Stimulated activated CD8-positive, alpha-beta memory T cell treated with anti-CD3 and anti-CD28 coated beads, Interleukin-7, amount 100 ng/mL, for 4 hours (primary cell): ENCODE data around the gene AOC2.

Experiments
- DNase-seq, 2 donors: peaks; one replicate each; pipeline ENCODE4 v3.0.0-alpha.2; 2020; ENCODE audit warnings: low read depth in 2 of 2

AOC2 gene

DNA sequence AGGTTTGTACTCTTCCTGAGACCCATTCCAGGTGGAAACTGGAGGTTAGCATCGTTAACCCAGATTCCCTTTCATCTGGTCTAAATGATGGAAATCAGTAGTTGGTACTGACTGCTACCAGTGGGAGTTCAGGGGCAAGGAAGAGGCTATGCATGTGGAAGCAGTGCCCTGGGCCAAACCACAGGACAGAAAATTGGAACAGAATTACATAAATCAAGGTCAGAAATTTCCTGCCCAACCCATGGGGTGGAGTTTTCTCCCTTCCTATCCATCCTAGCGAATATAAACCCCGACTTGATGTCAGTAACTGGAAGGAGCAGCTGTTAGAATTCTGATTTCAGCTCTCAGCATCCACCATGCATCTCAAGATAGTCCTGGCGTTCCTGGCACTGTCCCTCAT is at the start of gene AOC2:
TSS of gene AOC2 (plus strand) at position 310 of the 400 bp plus-strand sequence. CDS start at position 357, 47 bp downstream.
- DNase-seq: no peak

GRCh38 chr17:42795061-42795460 is 49.3 kb upstream of the AOC2 start:
- DNase-seq: no peak

DNA sequence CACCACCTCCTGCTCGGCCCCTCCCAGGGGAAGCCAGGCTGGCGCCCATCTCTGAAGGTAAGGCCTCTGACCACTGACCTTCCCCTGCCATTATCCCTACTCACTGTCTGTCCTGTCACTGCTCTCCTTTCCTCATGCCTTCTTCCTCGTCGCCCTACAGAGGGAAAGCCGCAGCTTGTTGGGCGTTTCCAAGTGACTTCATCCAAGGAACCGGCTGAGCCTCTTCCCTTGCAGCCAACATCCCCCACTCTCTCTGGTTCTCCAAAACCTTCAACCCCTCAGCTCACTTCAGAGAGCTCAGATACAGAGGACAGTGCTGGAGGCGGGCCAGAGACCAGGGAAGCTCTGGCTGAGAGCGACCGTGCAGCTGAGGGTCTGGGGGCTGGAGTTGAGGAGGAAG is 48.9 kb upstream of the AOC2 start:
- no peak for DNase-seq

DNA sequence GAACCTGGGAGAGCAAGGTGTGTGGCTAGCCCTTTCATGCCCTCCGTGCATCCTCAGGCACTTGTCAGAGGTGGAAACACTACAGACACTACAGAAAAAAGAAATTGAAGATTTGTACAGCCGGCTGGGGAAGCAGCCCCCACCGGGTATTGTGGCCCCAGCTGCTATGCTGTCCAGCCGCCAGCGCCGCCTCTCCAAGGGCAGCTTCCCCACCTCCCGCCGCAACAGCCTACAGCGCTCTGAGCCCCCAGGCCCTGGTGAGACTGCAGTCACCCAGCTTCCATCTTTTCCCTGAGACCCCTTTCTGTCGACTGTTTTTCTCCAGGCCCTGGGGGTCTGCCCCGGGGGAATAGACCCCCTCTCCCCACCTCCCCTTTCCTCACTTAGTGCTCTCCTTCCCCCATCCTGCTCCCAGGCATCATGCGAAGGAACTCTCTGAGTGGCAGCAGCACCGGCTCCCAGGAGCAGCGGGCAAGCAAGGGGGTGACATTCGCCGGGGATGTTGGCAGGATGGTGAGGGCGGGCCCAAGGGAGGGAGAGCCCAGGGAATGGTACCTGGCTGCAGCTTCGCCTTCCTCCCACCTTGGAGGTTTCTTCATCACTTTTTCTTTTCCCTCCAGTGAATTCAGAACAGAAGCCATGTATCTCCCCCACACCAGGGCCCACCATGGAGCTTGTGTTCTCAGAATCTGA is 48.2 kb upstream of the AOC2 start:
- no peak for DNase-seq

DNA sequence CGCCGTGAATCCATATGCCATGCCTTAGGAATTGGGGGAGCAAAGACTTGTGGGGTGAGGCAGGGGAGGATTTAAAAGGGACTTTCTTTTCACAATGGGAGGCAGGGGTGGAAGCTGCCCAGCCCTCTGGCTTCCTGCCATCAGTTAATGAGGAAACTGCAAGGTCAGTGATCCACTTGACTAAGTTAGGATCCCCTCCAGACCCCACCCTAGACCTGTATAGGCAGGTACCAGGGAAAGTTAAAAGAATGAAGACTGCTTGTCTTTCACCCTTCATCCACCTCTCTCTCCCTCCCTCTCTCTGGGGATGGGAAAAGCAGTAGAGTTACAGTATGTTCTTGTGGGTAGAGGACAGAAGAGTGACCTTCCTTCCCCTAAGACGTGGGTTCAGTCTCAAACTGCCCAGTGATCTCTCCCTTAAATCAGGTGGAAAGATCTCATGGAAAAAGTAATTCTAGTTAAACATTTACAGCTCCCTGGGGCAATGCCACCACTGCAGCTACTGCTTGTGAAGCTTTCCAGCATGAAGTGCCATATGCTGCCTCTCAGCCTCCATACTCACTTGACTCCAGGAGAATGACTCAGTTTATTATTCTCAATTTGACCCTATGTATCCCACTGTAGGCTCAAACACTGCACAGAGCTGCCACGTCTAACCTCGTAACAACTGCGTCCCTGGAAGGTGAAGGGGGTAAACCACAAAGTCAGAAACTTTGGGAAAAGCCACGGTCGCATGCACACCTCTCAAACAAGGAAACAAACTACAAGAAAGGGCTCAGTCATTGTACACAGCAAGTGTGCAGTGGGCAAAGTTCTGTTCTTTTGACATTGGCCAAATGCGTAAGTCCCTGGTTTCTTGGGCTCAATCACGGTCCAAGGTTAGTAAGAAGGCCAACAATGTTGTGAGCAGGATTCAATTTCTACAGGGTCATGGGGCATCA is 47.0 kb upstream of the AOC2 start:
- DNase-seq: no peak

DNA sequence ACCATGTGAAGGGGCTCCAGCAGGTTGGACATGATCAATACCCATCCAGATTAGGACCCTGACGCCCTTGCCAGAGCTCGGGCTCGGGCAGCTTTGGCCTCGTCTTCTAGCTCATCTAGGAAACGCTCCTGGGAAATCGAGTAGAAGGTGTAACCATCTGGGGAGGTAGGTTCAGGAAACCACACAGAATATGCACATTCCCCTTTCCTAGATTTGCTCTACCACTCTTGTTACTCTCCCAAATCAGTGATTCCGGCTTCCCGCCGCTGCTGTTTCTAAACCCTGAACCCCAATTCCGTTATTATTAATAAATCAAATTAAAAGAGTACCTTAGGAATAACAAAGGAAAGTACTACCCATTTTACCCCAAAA is 46.4 kb upstream of the AOC2 start:
- DNase-seq: no peak

DNA sequence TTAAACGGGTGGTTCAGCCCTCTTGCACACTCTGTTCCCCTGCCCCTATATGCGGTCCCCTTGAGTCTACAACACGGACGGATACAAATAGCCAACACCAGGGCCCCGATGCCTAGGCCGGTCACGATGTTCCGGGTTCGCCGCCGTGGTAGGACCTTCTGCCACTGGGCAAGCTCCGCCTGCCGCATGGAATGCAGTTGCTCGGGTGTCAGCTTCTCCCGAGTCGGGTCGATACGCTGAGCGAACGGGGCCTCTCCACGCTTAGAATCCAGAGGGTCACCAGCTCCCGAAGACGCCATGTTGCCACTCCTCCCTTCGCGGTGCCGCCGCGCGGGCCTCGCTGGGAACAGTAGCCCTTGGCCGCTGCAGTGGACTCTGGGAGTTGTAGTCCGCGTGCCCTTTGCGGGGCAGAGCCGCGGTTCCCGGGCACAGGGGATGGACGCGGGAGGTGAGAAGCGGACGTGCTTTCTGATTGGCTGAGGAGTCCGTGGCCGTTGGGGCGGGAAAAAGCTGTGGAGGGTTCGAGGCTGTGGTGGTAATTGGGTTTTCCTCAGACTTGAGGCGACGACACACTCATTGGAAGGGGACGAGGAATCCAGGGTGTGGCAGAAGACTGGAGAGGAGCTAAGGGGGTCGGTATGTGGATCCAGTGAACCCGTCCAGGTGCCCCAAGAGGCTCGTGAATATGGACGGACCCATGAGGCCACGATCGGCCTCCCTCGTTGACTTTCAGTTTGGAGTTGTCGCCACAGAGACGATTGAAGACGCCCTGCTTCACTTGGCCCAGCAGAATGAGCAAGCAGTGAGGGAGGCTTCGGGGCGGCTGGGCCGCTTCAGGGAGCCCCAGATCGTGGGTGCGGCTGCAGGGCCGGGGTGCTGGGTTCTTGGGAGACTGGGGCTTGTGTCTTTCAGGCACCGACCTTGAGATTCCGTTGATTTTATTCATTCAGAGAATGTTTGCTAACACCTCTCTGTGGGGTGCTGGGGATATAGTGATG is 45.7 kb upstream of the AOC2 start, which contains the start of the genes CNTD1 and COA3:
TSS of gene CNTD1 (plus strand) at position 479 of the 998 bp plus-strand sequence. CDS start at position 686, 207 bp downstream.
TSS of gene COA3 (minus strand) at position 322 of the 998 bp plus-strand sequence. CDS start at position 299, 23 bp downstream.
- peak; percentile 48 to 69 for DNase-seq

GRCh38 chr17:42803074-42803883 is 41.1 kb upstream of the AOC2 start:
- no peak for DNase-seq

GRCh38 chr17:42804918-42805367 is 39.4 kb upstream of the AOC2 start:
- DNase-seq: no peak

DNA sequence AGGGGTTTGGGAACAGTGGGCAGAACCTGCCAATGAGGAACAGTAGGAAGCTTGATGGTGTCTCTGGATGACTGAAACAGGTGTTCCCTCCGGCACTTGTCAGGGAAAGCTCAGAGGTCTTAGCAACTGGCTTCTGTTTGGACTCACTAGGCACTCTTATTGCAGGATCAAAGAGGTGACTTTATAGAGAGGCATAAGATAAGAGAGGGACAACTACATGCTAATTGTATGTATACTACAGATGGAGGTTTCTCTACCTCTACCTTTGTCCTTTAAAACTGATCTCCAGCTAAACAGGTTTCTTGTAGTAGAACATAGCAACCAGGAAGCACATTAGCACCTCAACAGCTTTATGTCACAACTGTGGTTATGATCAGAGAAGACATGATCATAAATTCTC is 38.1 kb upstream of the AOC2 start:
- no peak for DNase-seq

GRCh38 chr17:42809250-42809649 is 35.1 kb upstream of the AOC2 start:
- no peak for DNase-seq

GRCh38 chr17:42814633-42815399 is 29.6 kb upstream of the AOC2 start:
- DNase-seq: no peak

DNA sequence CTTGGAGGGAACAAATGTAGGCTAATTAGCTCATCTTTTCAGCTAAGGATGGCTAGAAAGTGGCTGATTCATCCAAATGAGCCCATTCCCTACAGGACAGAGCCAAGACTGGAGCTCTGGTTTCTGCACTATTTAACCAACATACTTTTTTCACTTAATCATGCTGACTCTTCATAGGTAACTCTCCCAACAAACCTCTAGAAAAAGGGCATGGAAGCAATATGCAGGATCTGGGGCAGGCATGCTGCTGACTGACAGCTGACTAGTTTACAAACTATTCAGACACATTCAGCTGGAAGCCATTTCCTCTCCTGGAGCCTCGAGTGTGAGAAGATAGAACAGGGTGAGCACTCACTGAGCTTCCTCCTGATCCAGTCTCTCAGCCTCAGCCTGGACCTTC is 26.5 kb upstream of the AOC2 start:
- DNase-seq: no peak

DNA sequence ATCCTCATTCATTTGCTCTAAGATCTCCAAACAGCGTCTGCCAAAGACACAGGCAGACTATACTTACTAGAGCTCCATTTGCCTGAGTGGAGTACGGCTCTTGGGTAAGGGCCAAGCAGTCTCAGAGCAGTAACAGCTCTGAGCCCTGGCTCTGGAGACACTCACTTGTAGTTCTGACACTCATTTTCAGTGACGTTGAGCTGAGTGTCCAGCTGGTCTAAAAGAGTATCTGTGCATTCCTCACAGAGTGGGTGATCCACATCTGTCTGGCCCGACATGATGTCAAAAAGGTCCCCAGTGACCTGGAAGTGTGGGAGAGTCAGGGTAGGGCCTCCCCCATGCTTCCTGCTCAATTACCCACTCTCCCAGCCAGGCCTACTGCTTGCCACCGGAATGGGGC is 26.0 kb upstream of the AOC2 start:
- no peak for DNase-seq

GRCh38 chr17:42819939-42820535 is 24.3 kb upstream of the AOC2 start:
- DNase-seq: peak; percentile 34 to 41

- DNase-seq: no peak
Observed at GRCh38 chr17:42821176-42821575, 23.2 kb upstream of the AOC2 start.

DNA sequence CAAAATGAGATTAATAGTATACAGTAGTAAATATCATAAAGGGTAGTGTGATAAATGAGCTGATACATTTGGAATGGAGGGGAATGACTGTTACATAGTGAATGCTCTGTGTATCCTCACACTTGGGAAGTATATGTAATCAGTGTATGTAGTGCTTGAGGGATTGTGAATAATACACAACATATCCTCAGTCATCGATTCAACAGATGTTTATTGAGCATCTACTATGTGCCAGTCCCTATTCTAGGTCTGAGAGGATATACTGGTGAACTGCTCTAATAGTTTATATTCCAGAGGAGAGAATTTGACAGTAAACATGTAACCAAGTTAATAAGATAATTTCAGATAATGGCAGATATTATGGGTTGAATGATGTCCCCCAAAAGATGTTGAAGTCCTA is 16.9 kb upstream of the AOC2 start:
- DNase-seq: no peak

DNA sequence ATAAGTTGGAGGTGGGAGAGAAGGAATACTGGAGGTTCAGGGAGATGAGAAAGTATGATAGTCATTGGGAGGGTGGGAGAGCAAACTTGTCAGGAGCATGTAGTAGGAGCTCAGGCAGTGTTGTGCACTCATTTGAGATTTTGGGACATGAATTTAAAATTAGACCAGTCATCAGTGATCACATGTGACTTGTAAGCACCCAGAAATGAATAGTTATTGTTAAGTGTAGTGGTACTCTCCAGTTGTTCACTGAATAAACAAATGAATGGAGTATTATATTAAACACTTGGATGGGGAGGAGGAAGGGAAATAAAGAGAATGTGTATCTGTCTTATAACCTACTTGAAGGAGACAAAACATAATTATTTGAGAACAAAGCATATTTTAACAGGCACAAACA is 13.4 kb upstream of the AOC2 start:
- no peak for DNase-seq

GRCh38 chr17:42832213-42832933 is 12.0 kb upstream of the AOC2 start:
- DNase-seq: no peak
